NCI-H82 (cell line): ENCODE data around the gene AFG3L2.
A peak's percentile ranks its signal among the peaks of the same experiment; 100 is the strongest.

Experiments
- DNase-seq: peaks from one replicate; lab custom pipeline; 2025; lab: John Stamatoyannopoulos, UW

The AFG3L2 gene

GRCh38 chr18:12359515-12359927, 17.5 kb downstream of the AFG3L2 start:
- no peak for DNase-seq

- DNase-seq, result no peak
Measured at GRCh38 chr18:12352188-12352587, 24.8 kb downstream of the AFG3L2 start.

- no peak for DNase-seq
Measured at GRCh38 chr18:12347895-12348294, 29.1 kb downstream of the AFG3L2 start.

GRCh38 chr18:12346240-12346565, 30.8 kb downstream of the AFG3L2 start:
- DNase-seq, result no peak

GRCh38 chr18:12345491-12346239, 31.4 kb downstream of the AFG3L2 start:
- no peak for DNase-seq

- no peak for DNase-seq
Measured at GRCh38 chr18:12342661-12343060, 34.4 kb downstream of the AFG3L2 start.

GRCh38 chr18:12340945-12341660, 35.9 kb downstream of the AFG3L2 start:
- DNase-seq, result no peak

GRCh38 chr18:12338382-12338781, 38.6 kb downstream of the AFG3L2 start:
- no peak for DNase-seq

- no peak for DNase-seq
Measured at GRCh38 chr18:12336887-12337286, 40.1 kb downstream of the AFG3L2 start.

GRCh38 chr18:12336171-12336613, 40.8 kb downstream of the AFG3L2 start:
- no peak for DNase-seq

GRCh38 chr18:12335503-12335902, 41.5 kb downstream of the AFG3L2 start:
- DNase-seq, result no peak

GRCh38 chr18:12334863-12335262, 42.2 kb downstream of the AFG3L2 start:
- no peak for DNase-seq

GRCh38 chr18:12334366-12334808, 42.6 kb downstream of the AFG3L2 start:
- DNase-seq, result no peak

- DNase-seq, result no peak
Measured at GRCh38 chr18:12333506-12334290, 43.3 kb downstream of the AFG3L2 start.

GRCh38 chr18:12330766-12331165, 46.3 kb downstream of the AFG3L2 start:
- DNase-seq, result no peak

- DNase-seq, result no peak
Measured at GRCh38 chr18:12329125-12329698, 47.8 kb downstream of the AFG3L2 start.

GRCh38 chr18:12328179-12328823, 48.7 kb downstream of the AFG3L2 start:
- peak; percentile 11 for DNase-seq

GRCh38 chr18:12327510-12328178, 49.4 kb downstream of the AFG3L2 start:
- DNase-seq, result peak; percentile 88

- DNase-seq, result no peak
Measured at GRCh38 chr18:12326711-12327460, 50.1 kb downstream of the AFG3L2 start.

GRCh38 chr18:12325726-12326245, 51.2 kb downstream of the AFG3L2 start:
- DNase-seq, result no peak
